Measurements from ENCODE around the gene KCTD20.

DNA sequence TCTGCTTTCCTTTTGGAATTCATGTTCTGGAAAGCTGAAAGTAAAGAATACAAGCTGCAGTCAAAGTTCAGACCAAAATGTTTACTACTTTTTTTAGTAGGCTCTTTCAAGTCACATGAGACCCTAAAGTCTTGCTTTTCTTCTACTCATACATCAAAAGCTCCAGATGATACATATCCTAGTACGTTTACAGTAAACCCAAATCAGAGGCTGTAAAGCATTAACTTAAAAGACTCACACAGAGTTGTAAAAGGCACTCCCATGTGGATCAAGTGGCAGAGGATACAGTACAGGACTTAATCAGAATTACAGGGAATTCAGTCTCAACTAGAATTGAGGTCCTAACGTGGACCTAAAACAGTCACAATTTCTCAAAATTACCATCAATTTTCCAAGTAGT, 63.8 kb downstream of the KCTD20 start:
- TF ChIP-seq POLR2A (IDR thresholded peaks at IDR 0.05; ENCODE audit: low read length) (no peak), GATA1 (IDR thresholded peaks at IDR 0.05; ENCODE audit: low read depth, low read length) (no peak)
